ENCODE measurements around the gene TACO1. TPM values are rescaled to one million over a fixed set of nuclear protein-coding genes. Genes with fewer than 3 reads are reported as not detected.

Gene TACO1
- 22.3 and 24.4 TPM in 2 replicates for total RNA-seq (ENCODE audit: low replicate concordance)
- long read RNA-seq, partial matches to known transcripts: 0 of 1 reads
- long read RNA-seq, other reads (novel, unspliced or antisense): 0 of 1 reads

DNA sequence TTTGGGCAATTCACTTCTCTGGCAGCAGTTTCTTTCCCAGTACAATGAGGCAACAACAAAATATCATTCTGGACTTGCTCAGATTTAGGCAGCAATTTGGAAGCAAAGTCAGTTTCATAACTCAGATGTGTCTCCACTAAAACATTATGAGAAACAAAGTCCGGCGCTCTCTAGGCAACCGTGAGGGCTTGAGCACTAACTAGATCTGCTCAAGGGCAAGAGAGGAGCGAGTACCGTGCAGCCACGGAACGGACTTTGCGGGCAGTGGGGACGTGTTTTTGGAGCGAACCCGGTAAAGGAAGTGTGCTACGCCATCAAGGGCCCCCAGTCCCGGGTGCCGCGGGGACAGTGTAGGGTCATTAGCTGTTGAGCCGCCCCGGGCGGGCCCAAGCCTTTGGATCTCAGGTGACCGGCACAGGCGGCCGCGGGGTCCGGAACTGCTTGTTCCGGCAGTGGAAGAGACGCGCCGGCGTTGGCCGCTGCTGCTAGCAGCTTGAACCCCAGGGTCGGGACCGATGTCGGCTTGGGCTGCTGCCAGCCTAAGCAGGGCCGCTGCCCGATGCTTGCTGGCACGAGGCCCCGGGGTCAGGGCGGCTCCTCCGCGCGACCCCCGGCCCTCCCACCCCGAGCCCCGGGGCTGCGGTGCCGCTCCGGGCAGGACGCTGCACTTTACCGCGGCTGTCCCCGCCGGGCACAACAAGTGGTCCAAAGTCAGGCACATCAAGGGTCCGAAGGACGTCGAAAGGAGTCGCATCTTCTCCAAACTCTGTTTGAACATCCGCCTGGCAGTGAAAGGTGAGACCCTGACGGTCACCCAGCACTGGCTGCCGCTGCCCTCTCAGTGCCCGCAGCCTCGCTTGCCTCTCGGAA is at the start of gene TACO1:
TACO1 (plus strand) TSS at position 327 of the 870 bp plus-strand sequence; CDS start at position 516, 189 bp downstream.
- peaks cover 10% of the 10 kb centered on the region for H3K36me3 Mint-ChIP-seq
- H3K27ac Mint-ChIP-seq: peak within 1 kb of the TSS; percentile 89
- H3K9me3 Mint-ChIP-seq: no peaks in the 10 kb centered on the region
- peak; percentile 86 for DNase-seq (ENCODE audit: extremely low spot score, unreplicated experiment)
- TF ChIP-seq, protein P1, sequence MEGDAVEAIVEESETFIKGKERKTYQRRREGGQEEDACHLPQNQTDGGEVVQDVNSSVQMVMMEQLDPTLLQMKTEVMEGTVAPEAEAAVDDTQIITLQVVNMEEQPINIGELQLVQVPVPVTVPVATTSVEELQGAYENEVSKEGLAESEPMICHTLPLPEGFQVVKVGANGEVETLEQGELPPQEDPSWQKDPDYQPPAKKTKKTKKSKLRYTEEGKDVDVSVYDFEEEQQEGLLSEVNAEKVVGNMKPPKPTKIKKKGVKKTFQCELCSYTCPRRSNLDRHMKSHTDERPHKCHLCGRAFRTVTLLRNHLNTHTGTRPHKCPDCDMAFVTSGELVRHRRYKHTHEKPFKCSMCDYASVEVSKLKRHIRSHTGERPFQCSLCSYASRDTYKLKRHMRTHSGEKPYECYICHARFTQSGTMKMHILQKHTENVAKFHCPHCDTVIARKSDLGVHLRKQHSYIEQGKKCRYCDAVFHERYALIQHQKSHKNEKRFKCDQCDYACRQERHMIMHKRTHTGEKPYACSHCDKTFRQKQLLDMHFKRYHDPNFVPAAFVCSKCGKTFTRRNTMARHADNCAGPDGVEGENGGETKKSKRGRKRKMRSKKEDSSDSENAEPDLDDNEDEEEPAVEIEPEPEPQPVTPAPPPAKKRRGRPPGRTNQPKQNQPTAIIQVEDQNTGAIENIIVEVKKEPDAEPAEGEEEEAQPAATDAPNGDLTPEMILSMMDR (conservative IDR thresholded peaks at IDR 0.05): no peak
- peak within 1 kb of the TSS; percentile 98 for H3K4me3 Mint-ChIP-seq
- H3K4me1 Mint-ChIP-seq (ENCODE audit: unreplicated experiment): peaks cover 14% of the 10 kb centered on the region
- H3K27me3 Mint-ChIP-seq: no peaks in the 10 kb centered on the region

DNA sequence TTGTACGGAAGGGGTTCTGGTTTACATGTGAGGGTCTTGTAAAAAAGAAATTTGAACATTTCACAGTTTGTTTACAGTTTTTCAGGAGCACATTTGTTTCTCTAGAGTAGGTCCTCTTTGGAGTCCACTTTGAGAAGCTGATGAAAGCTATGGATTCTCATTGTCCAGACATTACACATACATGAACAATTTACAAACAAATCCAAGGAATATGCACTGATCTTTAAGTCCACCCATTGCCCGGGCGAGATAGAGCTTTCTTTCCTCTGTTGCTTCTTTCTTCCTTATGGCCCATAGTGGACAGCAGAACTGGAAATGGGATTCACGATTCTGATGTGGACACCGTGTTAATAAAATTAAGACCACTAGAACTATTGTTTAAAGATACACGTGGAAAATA is 48.5 kb upstream of the TACO1 start:
- Mint-ChIP-seq H3K36me3 (peaks cover 12% of the 10 kb centered on the region), H3K4me1 (ENCODE audit: unreplicated experiment) (peaks cover 35% of the 10 kb centered on the region), H3K4me3 (peak overlapping the region; percentile 92), H3K9me3 (no peaks in the 10 kb centered on the region), H3K27me3 (no peaks in the 10 kb centered on the region), H3K27ac (peak overlapping the region; percentile 87)
- TF ChIP-seq, protein P1 (conservative IDR thresholded peaks at IDR 0.05): no peak
- DNase-seq (ENCODE audit: extremely low spot score, unreplicated experiment): no peak

DNA sequence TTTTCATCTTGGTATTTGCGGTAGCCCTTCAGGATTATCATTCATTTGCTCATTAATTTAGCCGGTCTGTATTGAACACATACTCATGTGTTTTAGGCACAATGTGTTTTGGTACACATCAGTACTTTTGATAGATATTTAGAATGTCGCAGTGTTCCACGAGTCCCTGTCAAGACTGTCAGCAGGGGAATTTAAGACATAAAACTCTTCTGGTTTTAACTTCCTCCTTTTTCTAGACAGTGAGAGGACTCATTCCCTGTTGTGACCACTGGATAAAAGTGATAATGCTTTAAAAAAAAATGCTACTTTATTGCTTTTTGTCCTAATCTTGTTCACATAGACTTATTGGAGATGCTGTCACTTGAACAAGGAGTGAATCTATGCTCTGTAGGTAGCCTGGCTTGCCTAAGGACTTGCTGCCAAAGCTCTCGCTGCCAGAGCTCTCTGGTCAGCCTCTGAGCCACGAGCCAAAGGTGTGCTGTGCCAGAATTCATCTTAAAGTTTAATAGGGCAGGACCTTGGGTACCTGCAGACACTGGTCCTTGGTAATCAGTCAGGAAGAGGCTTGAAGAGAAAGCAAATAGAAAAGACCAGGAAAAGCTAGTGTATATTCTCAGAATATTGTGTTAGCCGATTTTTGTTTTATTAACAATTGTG is 45.1 kb upstream of the TACO1 start:
- Mint-ChIP-seq H3K27me3 (no peaks in the 10 kb centered on the region), H3K36me3 (peaks cover 12% of the 10 kb centered on the region), H3K27ac (no peak overlapping the region), H3K9me3 (no peaks in the 10 kb centered on the region), H3K4me1 (ENCODE audit: unreplicated experiment) (peaks cover 35% of the 10 kb centered on the region), H3K4me3 (no peak overlapping the region)
- TF ChIP-seq, protein P1 (conservative IDR thresholded peaks at IDR 0.05): no peak
- no peak for DNase-seq (ENCODE audit: extremely low spot score, unreplicated experiment)

DNA sequence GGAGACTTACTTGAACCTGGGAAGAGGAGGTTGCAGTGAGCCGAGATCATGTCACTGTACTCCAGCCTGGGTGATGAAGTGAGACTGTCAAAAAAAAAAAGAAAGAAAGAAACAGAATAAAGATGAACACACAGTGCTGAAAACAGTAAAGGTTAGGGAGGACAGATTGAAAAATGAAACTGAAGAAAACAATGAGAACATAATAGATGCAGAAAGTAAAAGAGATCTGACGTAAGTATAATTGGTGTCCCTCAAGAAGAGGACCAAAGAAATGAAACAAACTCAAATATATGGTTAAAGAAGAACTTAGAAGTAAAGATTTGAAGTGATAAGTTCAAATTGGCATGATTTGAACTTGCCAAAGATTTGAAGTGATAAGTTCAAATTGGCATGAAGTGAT is 43.3 kb upstream of the TACO1 start:
- Mint-ChIP-seq H3K4me3 (no peak overlapping the region), H3K4me1 (ENCODE audit: unreplicated experiment) (peaks cover 27% of the 10 kb centered on the region), H3K27ac (no peak overlapping the region), H3K36me3 (peaks cover 12% of the 10 kb centered on the region), H3K27me3 (no peaks in the 10 kb centered on the region), H3K9me3 (no peaks in the 10 kb centered on the region)
- no peak for DNase-seq (ENCODE audit: extremely low spot score, unreplicated experiment)
- TF ChIP-seq, protein P1 (conservative IDR thresholded peaks at IDR 0.05): no peak

DNA sequence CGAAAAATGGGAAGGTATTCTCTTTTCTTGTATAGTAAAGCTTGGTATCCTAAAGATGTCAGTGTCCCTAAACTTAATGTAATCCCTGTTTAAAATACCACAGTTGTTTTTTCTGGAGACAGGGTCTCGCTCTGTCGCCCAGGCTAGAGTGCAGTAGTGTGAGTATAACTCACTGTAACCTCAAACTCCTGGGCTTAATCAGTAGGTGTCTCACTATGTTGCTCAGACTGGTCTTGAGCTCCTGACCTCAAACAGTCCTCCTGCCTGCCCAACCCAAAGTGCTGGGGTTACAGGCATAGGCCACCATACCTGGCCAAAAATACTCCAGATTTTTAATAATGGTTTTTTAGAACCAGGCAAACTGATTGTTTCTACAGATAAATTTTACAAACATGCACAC is 42.3 kb upstream of the TACO1 start:
- no peaks in the 10 kb centered on the region for H3K9me3 Mint-ChIP-seq

More for the DNA sequence above, 42.3 kb upstream of the TACO1 start:
- no peak overlapping the region for H3K4me3 Mint-ChIP-seq
- H3K27ac Mint-ChIP-seq: no peak overlapping the region
- H3K27me3 Mint-ChIP-seq: no peaks in the 10 kb centered on the region
- peaks cover 12% of the 10 kb centered on the region for H3K36me3 Mint-ChIP-seq
- H3K4me1 Mint-ChIP-seq (ENCODE audit: unreplicated experiment): peaks cover 22% of the 10 kb centered on the region
- no peak for DNase-seq (ENCODE audit: extremely low spot score, unreplicated experiment)
- TF ChIP-seq, protein P1 (conservative IDR thresholded peaks at IDR 0.05): no peak

Measured in type B pancreatic cell (in vitro differentiated cells).